Measurements from ENCODE around the gene CFAP410. TPM values are rescaled to one million over a fixed set of nuclear protein-coding genes. Genes with fewer than 3 reads are reported as not detected.
"Not testable (repeated sequence)": the region's sequence is repeated elsewhere in the genome, so short reads cannot be mapped to it uniquely, and the experiment has no call there.

CFAP410 gene
- total and polyA plus RNA-seq, 8 donors: 16.5 to 31.5 (median 21.1) TPM

- Histone ChIP-seq H3K4me3 (no peak overlapping the region), H3K27ac (no peak overlapping the region), H3K27me3 (no peaks in the 10 kb centered on the region), H3K9me3 (no peaks in the 10 kb centered on the region), H3K4me1 (peaks cover 17 to 49% of the 10 kb centered on the region in 2 donors), H3K36me3 (peaks cover 0 to 26% of the 10 kb centered on the region in 2 donors)
- peak; percentile 35 to 40 for TF ChIP-seq CTCF (IDR thresholded peaks at IDR 0.05)
- intact Hi-C loops (cut with DNase I): no loop called here
- DNase-seq (peak in 2 of 4 donors; percentile 24 to 61), ATAC-seq (peak; percentile 11)
These were observed 34.3 kb downstream of the CFAP410 start for GRCh38 chr21:44304877-44305293.

- DNase-seq (no peak), ATAC-seq (no peak)
- no peak for TF ChIP-seq CTCF (IDR thresholded peaks at IDR 0.05)
- intact Hi-C loops (cut with DNase I): no loop called here
- peaks cover 0 to 21% of the 10 kb centered on the region in 2 donors for H3K36me3 ChIP-seq
- no peaks in the 10 kb centered on the region for H3K27me3 ChIP-seq
- H3K27ac ChIP-seq: no peak overlapping the region
- peaks cover 20 to 54% of the 10 kb centered on the region in 2 donors for H3K4me1 ChIP-seq
- H3K4me3 ChIP-seq: no peak overlapping the region
- no peaks in the 10 kb centered on the region for H3K9me3 ChIP-seq
These were observed 35.1 kb downstream of the CFAP410 start for GRCh38 chr21:44304011-44304616.

GRCh38 chr21:44303490-44303981, 35.7 kb downstream of the CFAP410 start:
- intact Hi-C loops (cut with DNase I): no loop called here

GRCh38 chr21:44302573-44303401, 36.4 kb downstream of the CFAP410 start:
- H3K27ac ChIP-seq; intact Hi-C loops (cut with DNase I); H3K27me3 ChIP-seq; H3K9me3 ChIP-seq; H3K4me3 ChIP-seq: not testable (repeated sequence)
- Histone ChIP-seq H3K4me1 (peaks cover 21 to 66% of the 10 kb centered on the region in 2 donors), H3K36me3 (peaks cover 0 to 17% of the 10 kb centered on the region in 2 donors)
- DNase-seq (peak in 1 of 4 donors; percentile 55), ATAC-seq (peak; percentile 19)

More at GRCh38 chr21:44303490-44303981, 35.7 kb downstream of the CFAP410 start:
- ATAC-seq: no peak
- Histone ChIP-seq H3K36me3 (peaks cover 0 to 21% of the 10 kb centered on the region in 2 donors), H3K4me1 (peaks cover 21 to 59% of the 10 kb centered on the region in 2 donors), H3K4me3 (no peak overlapping the region), H3K27me3 (no peaks in the 10 kb centered on the region), H3K9me3 (no peaks in the 10 kb centered on the region), H3K27ac (no peak overlapping the region)
- no peak for DNase-seq
- no peak for TF ChIP-seq CTCF (IDR thresholded peaks at IDR 0.05)

- ATAC-seq (no peak), DNase-seq (no peak)
- Histone ChIP-seq H3K36me3 (peaks cover 0 to 9% of the 10 kb centered on the region in 2 donors), H3K4me3 (no peak overlapping the region), H3K4me1 (peaks cover 21 to 73% of the 10 kb centered on the region in 2 donors), H3K9me3 (no peaks in the 10 kb centered on the region), H3K27ac (no peak overlapping the region), H3K27me3 (peaks cover 0 to 4% of the 10 kb centered on the region in 2 donors)
- TF ChIP-seq CTCF (IDR thresholded peaks at IDR 0.05): no peak
- intact Hi-C loops (cut with DNase I): no loop called here
These were observed 37.2 kb downstream of the CFAP410 start for GRCh38 chr21:44301961-44302406.
